ENCODE data around the gene CGNL1.

CGNL1 gene

DNA sequence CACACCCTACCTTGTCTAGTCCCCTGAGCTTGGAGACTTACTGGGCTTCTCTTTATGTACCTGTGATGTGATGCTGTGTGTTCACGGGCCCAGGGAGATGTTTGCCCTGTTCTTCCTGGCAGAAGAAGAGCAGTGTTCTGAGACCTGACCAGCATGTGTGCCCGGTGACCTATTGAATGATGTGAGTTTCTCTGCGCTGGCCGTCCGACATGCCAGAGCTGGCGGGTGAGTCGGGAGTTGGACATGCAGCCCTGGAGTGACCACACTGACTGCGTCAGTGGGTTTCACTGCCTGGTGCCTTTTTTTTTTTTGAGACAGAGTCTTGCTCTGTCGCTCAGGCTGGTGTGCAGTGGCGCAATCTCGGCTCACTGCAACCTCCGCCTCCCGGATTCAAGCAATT is 42.3 kb downstream of the CGNL1 start:
- Histone ChIP-seq H3K27me3 (ENCODE audit: control insufficient read depth, insufficient read depth, low read length) (no peaks in the 10 kb centered on the region), H3K4me3 (ENCODE audit: low read length) (no peak overlapping the region), H3K9ac (ENCODE audit: low read length) (no peak overlapping the region), H3K36me3 (ENCODE audit: control insufficient read depth, insufficient read depth, low read length) (no peaks in the 10 kb centered on the region), H3K27ac (ENCODE audit: low read depth, low read length) (no peak overlapping the region), H3K4me1 (ENCODE audit: control insufficient read depth, insufficient read depth, low read length) (no peaks in the 10 kb centered on the region)

GRCh38 chr15:57419335-57419734 is 43.0 kb downstream of the CGNL1 start:
- Histone ChIP-seq H3K36me3 (ENCODE audit: control insufficient read depth, insufficient read depth, low read length) (no peaks in the 10 kb centered on the region), H3K4me1 (ENCODE audit: control insufficient read depth, insufficient read depth, low read length) (no peaks in the 10 kb centered on the region), H3K4me3 (ENCODE audit: low read length) (no peak overlapping the region), H3K27ac (ENCODE audit: low read depth, low read length) (no peak overlapping the region), H3K9ac (ENCODE audit: low read length) (no peak overlapping the region), H3K27me3 (ENCODE audit: control insufficient read depth, insufficient read depth, low read length) (no peaks in the 10 kb centered on the region)

DNA sequence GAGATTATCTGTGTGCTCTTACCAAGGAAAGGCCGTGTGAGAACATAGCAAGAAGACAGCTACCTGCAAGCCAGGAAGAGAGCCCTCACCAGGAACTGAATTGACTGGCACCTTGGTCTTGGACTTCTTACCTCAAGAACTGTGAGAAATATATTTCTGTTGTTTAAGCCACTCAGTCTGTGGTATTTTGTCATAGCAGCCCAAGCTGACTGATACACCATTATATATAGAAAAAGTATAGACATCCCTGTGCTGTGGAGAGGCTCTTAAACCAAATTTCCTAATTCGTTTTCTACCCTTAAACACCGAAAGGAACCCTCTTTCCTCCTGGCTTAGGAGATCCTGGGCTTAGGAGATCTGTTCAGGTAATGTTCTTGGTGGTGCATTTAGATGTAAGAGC is 44.8 kb downstream of the CGNL1 start:
- Histone ChIP-seq H3K27ac (ENCODE audit: low read depth, low read length) (no peak overlapping the region), H3K27me3 (ENCODE audit: control insufficient read depth, insufficient read depth, low read length) (no peaks in the 10 kb centered on the region), H3K4me3 (ENCODE audit: low read length) (no peak overlapping the region), H3K4me1 (ENCODE audit: control insufficient read depth, insufficient read depth, low read length) (no peaks in the 10 kb centered on the region), H3K36me3 (ENCODE audit: control insufficient read depth, insufficient read depth, low read length) (no peaks in the 10 kb centered on the region), H3K9ac (ENCODE audit: low read length) (no peak overlapping the region)

GRCh38 chr15:57421551-57421950 is 45.2 kb downstream of the CGNL1 start:
- Histone ChIP-seq H3K36me3 (ENCODE audit: control insufficient read depth, insufficient read depth, low read length) (no peaks in the 10 kb centered on the region), H3K9ac (ENCODE audit: low read length) (no peak overlapping the region), H3K4me3 (ENCODE audit: low read length) (no peak overlapping the region), H3K27ac (ENCODE audit: low read depth, low read length) (no peak overlapping the region), H3K4me1 (ENCODE audit: control insufficient read depth, insufficient read depth, low read length) (no peaks in the 10 kb centered on the region), H3K27me3 (ENCODE audit: control insufficient read depth, insufficient read depth, low read length) (no peaks in the 10 kb centered on the region)

DNA sequence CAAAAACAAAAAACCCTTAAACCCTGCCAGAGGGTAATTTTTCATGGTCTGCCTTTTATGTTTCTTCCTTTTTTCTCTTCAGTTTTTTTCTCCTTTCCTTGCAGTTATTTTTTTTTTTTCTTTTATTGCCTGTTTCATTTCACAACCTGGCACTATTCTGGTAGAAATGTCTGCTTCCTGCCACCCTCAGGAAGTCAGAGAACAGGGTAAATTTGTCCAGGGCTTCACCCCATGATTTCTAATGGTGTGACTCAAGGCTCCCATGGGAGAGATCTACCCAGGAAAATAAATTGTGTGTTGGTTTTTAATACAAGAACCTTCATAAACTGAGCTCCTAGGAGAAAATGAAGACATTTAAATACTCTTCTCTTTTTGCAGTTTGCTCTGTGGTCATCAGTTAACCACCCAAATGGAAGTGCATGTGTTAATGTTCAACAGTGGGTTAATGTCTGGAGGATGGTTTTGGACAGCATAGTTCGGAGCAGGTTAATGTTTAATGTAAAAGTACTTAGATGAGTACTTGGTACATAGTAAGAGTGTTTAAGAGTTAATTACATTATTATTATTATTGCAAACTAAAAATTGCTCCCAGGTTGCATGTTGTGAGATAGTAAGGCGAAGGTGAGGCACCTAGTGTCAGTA is 45.9 kb downstream of the CGNL1 start:
- H3K27me3 ChIP-seq (ENCODE audit: control insufficient read depth, insufficient read depth, low read length): no peaks in the 10 kb centered on the region
- no peak overlapping the region for H3K27ac ChIP-seq (ENCODE audit: low read depth, low read length)
- no peak overlapping the region for H3K9ac ChIP-seq (ENCODE audit: low read length)
- no peaks in the 10 kb centered on the region for H3K4me1 ChIP-seq (ENCODE audit: control insufficient read depth, insufficient read depth, low read length)
- H3K4me3 ChIP-seq (ENCODE audit: low read length): no peak overlapping the region
- no peaks in the 10 kb centered on the region for H3K36me3 ChIP-seq (ENCODE audit: control insufficient read depth, insufficient read depth, low read length)

DNA sequence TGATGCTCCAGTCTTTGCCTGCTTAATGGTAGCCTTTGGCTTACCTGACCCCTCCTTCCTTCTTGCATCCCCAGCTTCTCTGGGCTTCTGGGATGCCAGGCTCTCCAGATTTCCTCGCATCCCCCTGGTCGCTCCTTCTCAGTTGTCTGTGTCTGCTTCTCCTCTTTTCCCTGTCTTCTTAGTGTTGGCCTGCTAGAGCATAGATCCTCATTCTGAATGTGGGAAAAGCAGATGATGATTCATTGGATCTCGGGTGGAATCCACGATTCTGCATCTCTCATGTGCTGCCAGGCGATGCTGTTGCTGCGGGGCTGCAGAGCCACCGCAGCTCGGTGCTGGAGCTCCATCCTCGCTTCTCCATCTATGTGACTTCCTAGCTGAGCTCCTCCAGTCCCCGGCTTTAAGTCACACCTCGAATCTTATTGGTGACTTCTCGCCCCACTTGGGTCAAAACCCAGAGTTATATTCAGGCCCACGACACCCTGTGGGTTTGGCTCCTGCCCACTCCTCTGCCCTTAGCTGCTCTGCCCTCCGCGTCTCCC is 47.4 kb downstream of the CGNL1 start:
- Histone ChIP-seq H3K27me3 (ENCODE audit: control insufficient read depth, insufficient read depth, low read length) (no peaks in the 10 kb centered on the region), H3K4me3 (ENCODE audit: low read length) (no peak overlapping the region), H3K36me3 (ENCODE audit: control insufficient read depth, insufficient read depth, low read length) (no peaks in the 10 kb centered on the region), H3K9ac (ENCODE audit: low read length) (no peak overlapping the region), H3K4me1 (ENCODE audit: control insufficient read depth, insufficient read depth, low read length) (no peaks in the 10 kb centered on the region), H3K27ac (ENCODE audit: low read depth, low read length) (no peak overlapping the region)

DNA sequence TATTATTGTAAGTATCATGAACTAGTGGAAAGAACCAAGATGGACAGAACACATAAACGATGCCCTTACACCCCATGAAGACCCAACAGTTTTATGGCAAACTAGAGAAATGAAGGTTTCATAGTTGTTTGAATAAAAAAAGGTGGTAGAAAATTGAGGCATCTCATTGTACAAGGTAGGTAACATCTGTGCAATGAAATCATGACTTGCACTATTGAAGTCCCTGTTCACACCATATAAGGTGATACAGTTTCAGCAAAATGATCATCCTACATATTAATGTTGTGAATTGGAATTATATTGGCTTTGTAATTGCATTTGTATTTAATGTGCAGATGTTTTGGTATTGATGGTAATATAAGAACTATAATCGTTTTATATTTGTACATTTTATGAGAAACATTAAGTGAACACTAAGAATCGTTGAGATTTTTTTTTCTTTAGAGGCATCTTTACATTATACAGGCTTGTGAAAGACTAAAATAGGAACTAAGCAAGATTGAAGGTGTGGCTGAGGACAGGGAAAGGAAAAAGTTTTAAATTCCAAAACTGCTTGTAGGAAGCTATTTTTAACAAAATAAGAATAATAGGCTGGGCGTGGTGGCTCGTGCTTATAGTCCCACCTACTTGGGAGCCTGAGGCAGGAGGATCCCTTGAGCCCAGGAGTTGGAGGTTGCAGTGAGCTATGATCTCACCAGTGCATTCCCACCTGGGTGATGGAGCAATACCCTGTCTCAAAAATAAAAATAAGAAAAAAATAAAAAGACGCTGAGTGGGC is 48.5 kb downstream of the CGNL1 start:
- Histone ChIP-seq H3K4me1 (ENCODE audit: control insufficient read depth, insufficient read depth, low read length) (no peaks in the 10 kb centered on the region), H3K27me3 (ENCODE audit: control insufficient read depth, insufficient read depth, low read length) (no peaks in the 10 kb centered on the region), H3K36me3 (ENCODE audit: control insufficient read depth, insufficient read depth, low read length) (no peaks in the 10 kb centered on the region), H3K4me3 (ENCODE audit: low read length) (no peak overlapping the region), H3K9ac (ENCODE audit: low read length) (no peak overlapping the region), H3K27ac (ENCODE audit: low read depth, low read length) (no peak overlapping the region)

DNA sequence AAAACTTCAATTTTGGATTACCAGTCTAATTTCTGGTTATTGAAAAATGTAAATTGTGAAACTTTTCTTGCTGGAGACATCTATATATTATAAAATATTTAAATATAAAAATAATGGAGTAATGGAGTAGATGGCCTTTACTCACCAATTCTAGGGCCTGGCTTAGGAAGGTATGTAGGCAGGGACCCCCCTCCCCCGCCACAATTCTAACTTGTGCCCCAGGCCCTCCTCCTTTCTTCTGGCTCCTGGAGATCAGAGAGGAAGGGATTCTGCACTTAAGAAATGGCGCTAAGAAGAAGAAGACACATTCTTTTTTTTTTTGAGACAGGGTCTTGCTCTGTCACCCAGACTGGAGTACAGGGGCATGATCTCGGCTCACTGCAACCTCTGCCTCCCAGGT is 49.5 kb downstream of the CGNL1 start:
- no peaks in the 10 kb centered on the region for H3K27me3 ChIP-seq (ENCODE audit: control insufficient read depth, insufficient read depth, low read length)
- H3K36me3 ChIP-seq (ENCODE audit: control insufficient read depth, insufficient read depth, low read length): no peaks in the 10 kb centered on the region
- no peak overlapping the region for H3K9ac ChIP-seq (ENCODE audit: low read length)
- H3K27ac ChIP-seq (ENCODE audit: low read depth, low read length): no peak overlapping the region
- H3K4me3 ChIP-seq (ENCODE audit: low read length): no peak overlapping the region
- H3K4me1 ChIP-seq (ENCODE audit: control insufficient read depth, insufficient read depth, low read length): no peaks in the 10 kb centered on the region

GRCh38 chr15:57427367-57427821 is 51.1 kb downstream of the CGNL1 start:
- Histone ChIP-seq H3K4me3 (ENCODE audit: low read length) (no peak overlapping the region), H3K27ac (ENCODE audit: low read depth, low read length) (no peak overlapping the region), H3K9ac (ENCODE audit: low read length) (no peak overlapping the region), H3K36me3 (ENCODE audit: control insufficient read depth, insufficient read depth, low read length) (no peaks in the 10 kb centered on the region), H3K27me3 (ENCODE audit: control insufficient read depth, insufficient read depth, low read length) (no peaks in the 10 kb centered on the region), H3K4me1 (ENCODE audit: control insufficient read depth, insufficient read depth, low read length) (no peaks in the 10 kb centered on the region)

DNA sequence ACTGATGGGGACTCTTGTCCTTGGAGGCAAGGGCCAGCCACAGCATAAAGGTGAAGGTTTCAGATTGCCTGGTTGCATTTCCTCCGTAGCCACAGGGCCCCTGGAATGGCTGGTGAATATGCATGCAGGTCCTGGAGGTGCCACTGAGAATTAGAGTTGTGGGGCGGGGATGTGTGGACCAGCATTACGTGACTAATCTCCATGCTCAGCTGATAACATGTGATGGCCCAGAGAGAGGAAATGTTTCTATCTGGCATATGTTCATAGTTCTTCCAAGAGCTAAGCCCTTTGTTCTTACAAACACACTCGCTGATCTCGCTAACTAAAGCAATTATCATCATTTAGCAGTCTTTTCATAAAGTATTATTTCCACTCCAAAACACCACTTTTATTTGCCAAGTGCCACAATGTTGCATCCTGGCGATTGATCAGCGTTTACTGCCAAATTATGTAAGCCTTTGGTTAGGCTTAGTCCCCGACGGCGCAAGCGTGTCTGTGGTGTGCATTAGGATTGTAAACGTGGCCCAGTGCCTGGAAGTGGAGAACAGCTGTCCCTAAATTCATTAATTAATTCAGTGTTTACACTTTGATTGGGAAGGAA is 55.9 kb downstream of the CGNL1 start:
- H3K4me1 ChIP-seq (ENCODE audit: control insufficient read depth, insufficient read depth, low read length): peaks cover 2% of the 10 kb centered on the region
- no peak overlapping the region for H3K27ac ChIP-seq (ENCODE audit: low read depth, low read length)
- H3K4me3 ChIP-seq (ENCODE audit: low read length): no peak overlapping the region
- H3K27me3 ChIP-seq (ENCODE audit: control insufficient read depth, insufficient read depth, low read length): no peaks in the 10 kb centered on the region
- no peaks in the 10 kb centered on the region for H3K36me3 ChIP-seq (ENCODE audit: control insufficient read depth, insufficient read depth, low read length)
- H3K9ac ChIP-seq (ENCODE audit: low read length): no peak overlapping the region

DNA sequence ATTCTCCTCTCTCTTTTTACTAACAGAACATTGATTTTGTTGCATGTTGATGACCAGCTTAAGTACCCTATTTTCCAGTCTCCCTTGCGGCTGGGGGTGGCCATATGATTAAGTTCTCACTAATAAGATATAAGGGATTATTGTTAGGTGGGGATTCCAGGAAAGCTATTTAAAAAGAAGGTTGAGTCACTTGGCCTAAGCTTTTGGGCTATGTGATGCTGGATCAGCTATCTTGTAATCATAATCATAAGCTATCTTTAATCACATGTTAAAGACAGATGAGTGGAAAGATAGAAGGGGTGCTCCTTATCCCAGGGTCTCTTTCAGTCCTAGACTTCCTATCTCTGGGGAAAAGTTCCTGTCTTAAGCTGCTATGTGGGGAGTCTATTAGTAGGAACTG is 59.9 kb downstream of the CGNL1 start:
- no peak overlapping the region for H3K9ac ChIP-seq (ENCODE audit: low read length)

GRCh38 chr15:57436961-57437360 is 60.7 kb downstream of the CGNL1 start:
- Histone ChIP-seq H3K9ac (ENCODE audit: low read length) (no peak overlapping the region), H3K36me3 (ENCODE audit: control insufficient read depth, insufficient read depth, low read length) (no peaks in the 10 kb centered on the region), H3K4me1 (ENCODE audit: control insufficient read depth, insufficient read depth, low read length) (peaks cover 2% of the 10 kb centered on the region), H3K27ac (ENCODE audit: low read depth, low read length) (no peak overlapping the region), H3K4me3 (ENCODE audit: low read length) (no peak overlapping the region), H3K27me3 (ENCODE audit: control insufficient read depth, insufficient read depth, low read length) (no peaks in the 10 kb centered on the region)

More for the DNA sequence above, 59.9 kb downstream of the CGNL1 start:
- Histone ChIP-seq H3K4me3 (ENCODE audit: low read length) (no peak overlapping the region), H3K4me1 (ENCODE audit: control insufficient read depth, insufficient read depth, low read length) (peaks cover 2% of the 10 kb centered on the region), H3K27me3 (ENCODE audit: control insufficient read depth, insufficient read depth, low read length) (no peaks in the 10 kb centered on the region), H3K27ac (ENCODE audit: low read depth, low read length) (no peak overlapping the region), H3K36me3 (ENCODE audit: control insufficient read depth, insufficient read depth, low read length) (no peaks in the 10 kb centered on the region)

Measured in rectal smooth muscle tissue (tissue), 1 donor.